ENCODE data around the gene NODAL. TPM values are rescaled to one million over a fixed set of nuclear protein-coding genes. Genes with fewer than 3 reads are reported as not detected.

NODAL gene
- not detected in 5 replicates for total RNA-seq (2022; extraction: Qiagen RNA extraction; ENCODE audit: low read depth)

DNA sequence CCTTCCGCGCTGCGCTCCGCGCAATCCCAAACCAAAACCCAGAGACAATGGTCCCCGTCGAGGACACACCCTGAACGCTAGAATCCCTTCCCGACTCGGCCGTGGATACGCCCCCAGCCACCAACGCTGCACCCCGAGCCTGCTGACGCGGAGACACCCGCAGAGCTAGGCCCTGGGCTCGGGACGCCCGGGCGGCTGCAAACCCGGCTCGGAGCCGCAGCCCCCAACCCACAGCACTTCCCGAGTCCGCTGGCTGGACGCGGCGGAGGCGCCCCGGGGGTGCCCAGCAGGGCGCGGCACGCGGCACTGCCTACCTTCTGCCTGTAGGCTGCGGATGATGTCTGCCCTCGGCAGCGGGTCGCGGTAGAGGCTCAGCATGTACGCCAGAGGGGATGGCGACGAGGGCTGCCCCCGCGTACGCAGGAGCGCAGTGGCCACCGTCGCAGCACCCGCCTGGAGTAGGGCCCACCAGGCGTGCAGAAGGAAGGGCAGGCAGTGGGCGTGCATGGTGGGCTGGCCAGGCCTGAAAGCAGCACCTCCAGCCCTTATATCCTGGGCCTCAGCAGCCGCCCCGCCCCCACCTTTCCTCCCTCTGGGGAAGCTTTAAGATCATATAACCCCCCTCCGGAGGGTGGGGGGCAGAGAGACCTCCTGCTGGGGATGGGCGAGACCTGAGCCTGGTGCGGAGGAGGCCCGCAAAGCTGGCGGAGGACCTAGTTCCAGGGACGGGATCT, at the start of gene NODAL:
TSS of gene NODAL (minus strand) at position 521 of the 734 bp plus-strand sequence. CDS start at position 507, 14 bp downstream.

DNA sequence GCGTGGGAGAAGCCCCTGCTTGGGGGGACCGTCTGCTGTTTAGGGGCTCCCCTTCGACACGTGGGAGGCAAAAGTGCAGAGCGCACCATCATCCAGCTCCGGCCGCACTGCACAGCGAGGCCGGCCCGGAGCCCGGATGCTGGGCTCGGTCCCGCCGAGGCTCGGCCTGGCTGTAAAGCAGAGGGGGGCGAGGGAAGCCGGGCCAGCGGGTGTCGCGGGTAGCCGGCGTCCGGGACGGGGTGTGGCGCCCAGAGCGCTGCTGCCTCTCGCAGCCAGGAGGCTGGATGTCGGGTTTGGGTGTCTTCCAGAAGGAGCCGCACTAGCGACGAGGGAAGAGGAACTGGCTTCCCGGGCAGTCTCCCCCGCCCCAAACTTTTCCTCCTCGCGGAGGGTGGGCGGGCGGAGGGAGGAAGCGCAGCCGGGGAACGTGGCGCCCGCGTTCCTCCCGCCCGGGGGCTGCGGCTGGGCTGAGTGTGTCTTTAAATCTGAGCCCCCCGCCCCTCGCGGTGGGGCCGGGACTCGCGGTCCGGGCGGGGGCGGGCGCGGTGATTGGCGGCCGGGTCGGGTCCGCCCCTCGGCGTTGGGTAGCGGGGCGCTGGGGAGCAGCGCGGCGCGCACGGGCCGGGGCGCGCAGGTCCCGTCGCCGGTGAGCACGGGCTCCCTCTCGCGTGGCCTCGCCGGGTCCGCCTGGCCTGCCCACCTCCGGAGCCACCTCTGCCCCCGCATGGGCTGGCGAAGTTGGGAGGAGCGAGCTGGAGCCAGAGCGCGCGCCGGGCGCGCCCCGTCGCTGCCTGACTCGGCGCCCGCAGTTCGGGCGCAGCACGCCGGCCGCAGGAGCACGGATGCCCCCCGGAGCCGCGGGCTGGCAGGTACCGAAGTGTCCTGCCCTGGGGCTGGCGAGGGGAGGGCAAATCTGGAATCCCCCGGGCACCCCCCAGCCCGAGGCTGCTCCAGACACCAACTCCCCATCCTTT, 37.0 kb upstream of the NODAL start, which contains the start of gene PALD1:
TSS of gene PALD1 (plus strand) at position 577 of the 974 bp plus-strand sequence. CDS start 47,185 bp downstream, outside the sequence.

DNA sequence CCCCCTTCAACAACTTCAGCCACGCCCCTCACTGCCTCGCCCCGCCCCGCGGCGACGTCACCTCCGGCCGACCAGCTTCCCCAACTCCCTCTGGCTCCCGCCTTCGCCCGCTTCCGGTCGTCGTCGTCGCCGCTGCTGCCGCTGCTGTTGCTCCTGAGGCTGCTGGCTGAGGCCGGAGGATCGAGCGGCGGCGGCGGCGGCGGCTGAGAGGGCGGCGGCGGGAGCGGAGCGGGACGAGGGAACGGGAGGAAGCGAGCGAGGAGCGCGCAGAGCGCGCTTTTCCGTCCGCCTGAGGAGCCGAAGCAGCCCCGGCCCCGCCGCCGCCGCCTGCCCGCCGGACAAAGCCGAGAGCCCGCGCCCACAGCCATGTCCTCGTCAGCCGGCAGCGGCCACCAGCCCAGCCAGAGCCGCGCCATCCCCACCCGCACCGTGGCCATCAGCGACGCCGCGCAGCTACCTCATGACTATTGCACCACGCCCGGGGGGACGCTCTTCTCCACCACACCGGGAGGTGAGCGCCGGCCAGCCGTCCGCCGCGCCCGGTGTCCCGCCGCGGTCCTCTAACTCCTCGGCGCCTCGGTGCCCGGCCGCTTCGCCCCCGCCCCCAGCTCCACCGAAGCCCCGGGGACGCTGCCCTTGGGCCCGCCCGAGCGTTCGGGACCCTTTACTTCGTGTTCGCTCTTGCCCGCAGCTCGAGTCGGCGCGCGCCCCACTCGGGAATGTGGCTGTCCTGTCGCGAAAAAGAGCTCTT, 37.3 kb downstream of the NODAL start, which contains the start of gene EIF4EBP2:
TSS of gene EIF4EBP2 (plus strand) at position 110 of the 751 bp plus-strand sequence. CDS start at position 367, 257 bp downstream.

Other genes starting within 250 kb of the NODAL start
- 179 to 224 TPM (median 197 TPM) in 5 replicates for gene PPA1, start 208.3 kb downstream of the NODAL start, total RNA-seq (2022; extraction: Qiagen RNA extraction; ENCODE audit: low read depth)
- not detected in 5 replicates for gene NPFFR1, start 157.7 kb downstream of the NODAL start, total RNA-seq (2022; extraction: Qiagen RNA extraction; ENCODE audit: low read depth)
- 15.8 to 21.6 TPM (median 17.3 TPM) in 5 replicates for gene LRRC20, start 59.1 kb downstream of the NODAL start, total RNA-seq (2022; extraction: Qiagen RNA extraction; ENCODE audit: low read depth)
- 12.4 to 16.3 TPM (median 14.8 TPM) in 5 replicates for gene EIF4EBP2, start 37.5 kb downstream of the NODAL start, total RNA-seq (2022; extraction: Qiagen RNA extraction; ENCODE audit: low read depth)
- gene PALD1, start 37.1 kb upstream of the NODAL start, total RNA-seq (2022; extraction: Qiagen RNA extraction; ENCODE audit: low read depth): 5.5 to 7.8 TPM (median 6.9 TPM) in 5 replicates
- 0.05 TPM in 1 of 5 replicates, not detected in the others for gene PRF1, start 161.1 kb upstream of the NODAL start, total RNA-seq (2022; extraction: Qiagen RNA extraction; ENCODE audit: low read depth)
- gene ADAMTS14, start 230.8 kb upstream of the NODAL start, total RNA-seq (2022; extraction: Qiagen RNA extraction; ENCODE audit: low read depth): 0.07 to 0.13 TPM (median 0.10 TPM) in 5 replicates